ENCODE measurements around the gene MYMK. TPM values are rescaled to one million over a fixed set of nuclear protein-coding genes. Genes with fewer than 3 reads are reported as not detected.

The MYMK gene
- total RNA-seq, 2 donors from 2014 or later, result not detected

DNA sequence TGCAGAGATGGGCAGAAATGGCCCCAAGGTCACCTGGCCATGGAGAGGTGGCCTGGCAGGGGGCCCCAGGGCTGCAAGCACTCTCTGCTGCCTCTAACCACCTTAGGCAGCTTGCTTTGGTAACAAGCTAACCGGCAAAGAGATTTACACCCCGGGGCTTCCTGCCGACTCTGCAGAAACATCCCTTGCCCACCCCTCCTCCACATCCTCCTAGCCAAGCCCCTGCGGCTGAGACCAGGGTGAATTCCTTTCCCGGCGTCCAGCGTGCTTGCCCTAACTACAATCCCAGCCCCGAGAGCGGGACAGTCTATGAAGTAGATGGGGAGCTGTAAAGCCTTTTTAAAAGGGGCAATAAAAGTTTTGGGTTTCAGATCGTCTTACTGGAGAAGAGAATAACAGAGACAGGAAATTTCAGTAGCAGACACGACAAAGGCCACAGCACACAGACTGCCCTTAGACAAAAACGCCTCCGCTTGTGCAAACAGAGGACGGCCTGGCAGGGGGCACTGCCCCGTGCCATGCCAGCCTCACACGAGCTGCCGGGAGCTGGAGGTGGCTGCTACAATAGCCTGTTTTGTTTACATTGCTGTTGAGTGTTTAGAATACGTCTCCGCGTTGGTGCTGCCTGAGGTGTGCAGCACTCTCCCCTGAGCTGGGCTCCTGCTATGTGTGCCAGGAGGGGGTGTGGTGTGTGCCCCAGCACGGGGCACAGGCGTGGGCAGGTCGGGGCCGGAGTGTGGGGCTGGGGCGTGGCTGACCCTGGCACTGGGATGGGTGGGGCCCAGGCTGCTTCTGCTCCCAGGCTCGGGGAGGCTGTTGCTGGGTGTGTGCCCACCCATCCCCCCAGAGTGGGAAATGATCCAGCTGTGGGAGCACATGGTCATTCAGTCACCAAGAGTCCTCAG, 15.3 kb downstream of the MYMK start:
- no peaks in the 10 kb centered on the region for H3K36me3 ChIP-seq (replicated peaks in 1 of 2; ENCODE audit: insufficient read depth in 1 of 2, low read depth in 2 of 2)
- intact Hi-C loops (cut with DNase I), result no loop called here
- no peak overlapping the region for H3K4me3 ChIP-seq
- peaks cover 31% of the 10 kb centered on the region for H3K4me1 ChIP-seq
- DNase-seq (peak; percentile 33 to 76 (median 65)), ATAC-seq (peak; percentile 50)
- 5 to 7% methylated on average over 20 to 26 of the region's 26 CpGs for WGBS, 2 donors
- no peaks in the 10 kb centered on the region for H3K9me3 ChIP-seq
- TF ChIP-seq, protein P1, sequence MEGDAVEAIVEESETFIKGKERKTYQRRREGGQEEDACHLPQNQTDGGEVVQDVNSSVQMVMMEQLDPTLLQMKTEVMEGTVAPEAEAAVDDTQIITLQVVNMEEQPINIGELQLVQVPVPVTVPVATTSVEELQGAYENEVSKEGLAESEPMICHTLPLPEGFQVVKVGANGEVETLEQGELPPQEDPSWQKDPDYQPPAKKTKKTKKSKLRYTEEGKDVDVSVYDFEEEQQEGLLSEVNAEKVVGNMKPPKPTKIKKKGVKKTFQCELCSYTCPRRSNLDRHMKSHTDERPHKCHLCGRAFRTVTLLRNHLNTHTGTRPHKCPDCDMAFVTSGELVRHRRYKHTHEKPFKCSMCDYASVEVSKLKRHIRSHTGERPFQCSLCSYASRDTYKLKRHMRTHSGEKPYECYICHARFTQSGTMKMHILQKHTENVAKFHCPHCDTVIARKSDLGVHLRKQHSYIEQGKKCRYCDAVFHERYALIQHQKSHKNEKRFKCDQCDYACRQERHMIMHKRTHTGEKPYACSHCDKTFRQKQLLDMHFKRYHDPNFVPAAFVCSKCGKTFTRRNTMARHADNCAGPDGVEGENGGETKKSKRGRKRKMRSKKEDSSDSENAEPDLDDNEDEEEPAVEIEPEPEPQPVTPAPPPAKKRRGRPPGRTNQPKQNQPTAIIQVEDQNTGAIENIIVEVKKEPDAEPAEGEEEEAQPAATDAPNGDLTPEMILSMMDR (IDR thresholded peaks at IDR 0.05), result no peak
- no peak for TF ChIP-seq POLR2A (IDR thresholded peaks at IDR 0.05)
- peak overlapping the region; percentile 12 to 57 (median 50) for H3K27ac ChIP-seq
- H3K27me3 ChIP-seq, result no peaks in the 10 kb centered on the region

DNA sequence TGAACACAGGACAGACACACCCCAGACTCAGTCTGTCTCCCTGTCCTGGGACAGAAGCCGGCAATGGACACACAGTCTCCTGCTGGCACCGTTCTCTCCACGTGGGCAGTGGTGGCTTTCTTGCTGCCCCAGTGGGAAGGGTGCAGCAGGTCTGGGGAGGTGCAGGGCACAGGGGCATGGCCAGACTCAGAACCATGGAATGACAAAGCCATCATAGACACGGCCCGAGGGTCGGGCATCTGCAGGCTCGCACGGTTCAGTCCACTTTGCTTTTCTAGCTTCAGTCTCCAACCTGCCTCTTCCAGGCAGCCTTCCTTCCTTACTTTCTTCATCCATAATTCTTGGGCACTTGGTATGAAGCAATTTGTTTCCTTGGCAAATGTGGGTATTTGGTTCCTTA, 16.7 kb downstream of the MYMK start:
- no peak for ATAC-seq
- Histone ChIP-seq H3K4me1 (peaks cover 30% of the 10 kb centered on the region), H3K36me3 (replicated peaks in 1 of 2; ENCODE audit: insufficient read depth in 1 of 2, low read depth in 2 of 2) (no peaks in the 10 kb centered on the region), H3K4me3 (no peak overlapping the region), H3K27ac (no peak overlapping the region), H3K9me3 (no peaks in the 10 kb centered on the region), H3K27me3 (no peaks in the 10 kb centered on the region)
- TF ChIP-seq POLR2A (IDR thresholded peaks at IDR 0.05), result no peak
- TF ChIP-seq, protein P1 (IDR thresholded peaks at IDR 0.05), result no peak
- intact Hi-C loops (cut with DNase I), result no loop called here
- DNase-seq, result no peak
- 90 to 94% methylated on average over 8 of the region's 8 CpGs for WGBS, 2 donors

DNA sequence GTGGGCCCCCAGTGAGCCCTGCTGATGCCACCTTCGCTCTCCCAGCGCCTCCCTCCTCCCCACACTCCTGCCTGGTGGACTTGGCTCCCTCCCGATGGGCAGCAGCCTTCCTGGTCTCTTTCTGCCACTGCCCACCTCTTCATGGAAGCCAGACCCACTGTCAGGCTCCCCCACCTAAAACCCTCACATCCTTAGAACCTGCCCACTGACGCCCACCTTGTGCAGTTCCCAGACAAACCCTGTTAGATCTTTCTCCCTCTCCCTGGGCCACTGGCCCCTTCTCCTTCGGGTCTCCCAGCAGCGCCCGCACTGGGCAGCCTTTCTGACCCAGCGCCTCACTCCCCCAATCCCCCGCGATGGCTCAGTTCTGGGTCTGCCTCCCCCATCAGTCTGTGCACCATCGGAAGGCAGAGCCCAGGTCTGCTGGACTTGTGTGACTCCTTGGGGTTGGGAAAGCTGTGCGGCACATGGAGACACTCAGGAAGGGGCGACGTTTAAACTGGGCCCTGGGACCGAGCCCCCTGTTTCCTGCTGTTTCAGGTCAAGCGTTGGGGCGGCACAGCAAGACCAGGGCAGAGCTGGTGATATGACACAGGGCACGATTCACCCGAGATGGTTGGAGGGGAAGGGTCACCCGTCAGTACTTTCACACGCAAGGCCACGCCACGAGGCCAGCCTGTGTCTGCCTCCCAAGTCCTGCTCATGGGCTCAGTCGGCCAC, 17.4 kb downstream of the MYMK start:
- intact Hi-C loops (cut with DNase I), result no loop called here
- peaks cover 30% of the 10 kb centered on the region for H3K4me1 ChIP-seq
- no peaks in the 10 kb centered on the region for H3K27me3 ChIP-seq
- no peak for ATAC-seq
- no peak overlapping the region for H3K4me3 ChIP-seq
- DNase-seq, result no peak
- peak overlapping the region in 1 of 4 donors; percentile 17 for H3K27ac ChIP-seq
- H3K36me3 ChIP-seq (replicated peaks in 1 of 2; ENCODE audit: insufficient read depth in 1 of 2, low read depth in 2 of 2), result no peaks in the 10 kb centered on the region
- TF ChIP-seq POLR2A (IDR thresholded peaks at IDR 0.05), result no peak
- TF ChIP-seq, protein P1 (IDR thresholded peaks at IDR 0.05), result no peak
- peaks cover 0 to 2% (median 0%) of the 10 kb centered on the region in 3 donors for H3K9me3 ChIP-seq
- 84 to 89% methylated on average over 19 to 24 of the region's 24 CpGs for WGBS, 2 donors

- intact Hi-C loops (cut with DNase I), result no loop called here
- Histone ChIP-seq H3K36me3 (replicated peaks in 1 of 2; ENCODE audit: insufficient read depth in 1 of 2, low read depth in 2 of 2) (no peaks in the 10 kb centered on the region), H3K27ac (no peak overlapping the region), H3K27me3 (no peaks in the 10 kb centered on the region), H3K4me3 (no peak overlapping the region), H3K4me1 (peaks cover 30% of the 10 kb centered on the region), H3K9me3 (peaks cover 0 to 9% (median 0%) of the 10 kb centered on the region in 3 donors)
- DNase-seq (peak; percentile 35 to 58 (median 58)), ATAC-seq (peak; percentile 53)
- TF ChIP-seq POLR2A (IDR thresholded peaks at IDR 0.05), result no peak
- TF ChIP-seq, protein P1 (IDR thresholded peaks at IDR 0.05), result peak in 3 of 7 experiments; percentile 10 to 21 (median 12)
- WGBS, 2 donors, result 20 to 26% methylated on average over 2 to 18 of the region's 18 CpGs
These were observed 18.1 kb downstream of the MYMK start for GRCh38 chr9:133506653-133507038.
